Keratinocyte (primary cell): ENCODE results near the gene TTLL13.

Source experiments
- EZH2 ChIP-seq: IDR thresholded peaks from one replicate; pipeline ENCODE4 v1.6.1; 2012; ENCODE audit warnings: inconsistent platforms, mild to moderate bottlenecking, low read length, moderate library complexity
- TF ChIP-seq, protein P1 (sequence below), 3 experiments: IDR thresholded peaks in 1 of 3; conservative IDR thresholded peaks in 1 of 3; optimal IDR thresholded peaks in 1 of 3; 2 replicates in 2 of 3; 3 replicates in 1 of 3; pipeline versions ENCODE3 to v1.5.1; 2011; ENCODE audit warnings: low read length in 3 of 3, mild to moderate bottlenecking in 3 of 3, moderate library complexity in 2 of 3, control low read depth in 1 of 3, inconsistent platforms in 1 of 3; ENCODE audit not compliant: insufficient read depth in 2 of 3; ENCODE audit errors: extremely low read depth in 1 of 3

GRCh38 chr15:90230071-90230494 lies 19.3 kb upstream of the TTLL13 start:
- TF ChIP-seq, protein P1, sequence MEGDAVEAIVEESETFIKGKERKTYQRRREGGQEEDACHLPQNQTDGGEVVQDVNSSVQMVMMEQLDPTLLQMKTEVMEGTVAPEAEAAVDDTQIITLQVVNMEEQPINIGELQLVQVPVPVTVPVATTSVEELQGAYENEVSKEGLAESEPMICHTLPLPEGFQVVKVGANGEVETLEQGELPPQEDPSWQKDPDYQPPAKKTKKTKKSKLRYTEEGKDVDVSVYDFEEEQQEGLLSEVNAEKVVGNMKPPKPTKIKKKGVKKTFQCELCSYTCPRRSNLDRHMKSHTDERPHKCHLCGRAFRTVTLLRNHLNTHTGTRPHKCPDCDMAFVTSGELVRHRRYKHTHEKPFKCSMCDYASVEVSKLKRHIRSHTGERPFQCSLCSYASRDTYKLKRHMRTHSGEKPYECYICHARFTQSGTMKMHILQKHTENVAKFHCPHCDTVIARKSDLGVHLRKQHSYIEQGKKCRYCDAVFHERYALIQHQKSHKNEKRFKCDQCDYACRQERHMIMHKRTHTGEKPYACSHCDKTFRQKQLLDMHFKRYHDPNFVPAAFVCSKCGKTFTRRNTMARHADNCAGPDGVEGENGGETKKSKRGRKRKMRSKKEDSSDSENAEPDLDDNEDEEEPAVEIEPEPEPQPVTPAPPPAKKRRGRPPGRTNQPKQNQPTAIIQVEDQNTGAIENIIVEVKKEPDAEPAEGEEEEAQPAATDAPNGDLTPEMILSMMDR (optimal IDR thresholded peaks at IDR 0.05 in 1 of 3, IDR thresholded peaks at IDR 0.05 in 1 of 3, conservative IDR thresholded peaks at IDR 0.05 in 1 of 3; ENCODE audit: extremely low read depth in 1 of 3, insufficient read depth in 2 of 3, low read length in 3 of 3): no peak
- no peak for TF ChIP-seq EZH2
